NCI-H510A treated with DMSO at 0.1 percent for 48 hours (cell line): ENCODE data around the gene PIK3R6.
"Not testable (repeated sequence)": the region's sequence is repeated elsewhere in the genome, so short reads cannot be mapped to it uniquely, and the experiment has no call there.

Source experiments
- DNase-seq: peaks from one replicate; lab custom pipeline; 2025; lab: John Stamatoyannopoulos, UW

Gene PIK3R6

GRCh38 chr17:8825802-8826201, 41.7 kb downstream of the PIK3R6 start:
- DNase-seq: no peak

- DNase-seq: no peak
Observed at GRCh38 chr17:8823279-8823678, 44.2 kb downstream of the PIK3R6 start.

- no peak for DNase-seq
Observed at GRCh38 chr17:8822401-8823035, 45.0 kb downstream of the PIK3R6 start.

- DNase-seq: no peak
Observed at GRCh38 chr17:8821446-8822105, 45.9 kb downstream of the PIK3R6 start.

- no peak for DNase-seq
Observed at GRCh38 chr17:8820311-8821010, 47.0 kb downstream of the PIK3R6 start.

- DNase-seq: no peak
Observed at GRCh38 chr17:8818654-8819330, 48.7 kb downstream of the PIK3R6 start.

- no peak for DNase-seq
Observed at GRCh38 chr17:8818047-8818446, 49.4 kb downstream of the PIK3R6 start.

- no peak for DNase-seq
Observed at GRCh38 chr17:8806926-8807550, 60.4 kb downstream of the PIK3R6 start.

GRCh38 chr17:8806253-8806925, 61.1 kb downstream of the PIK3R6 start:
- DNase-seq: no peak

- DNase-seq: not testable (repeated sequence)
Observed at GRCh38 chr17:8805396-8805795, 62.1 kb downstream of the PIK3R6 start.

GRCh38 chr17:8803531-8804420, 63.7 kb downstream of the PIK3R6 start:
- no peak for DNase-seq

GRCh38 chr17:8801135-8801840, 66.2 kb downstream of the PIK3R6 start:
- DNase-seq: no peak

- no peak for DNase-seq
Observed at GRCh38 chr17:8800656-8801055, 66.8 kb downstream of the PIK3R6 start.

GRCh38 chr17:8799570-8800212, 67.8 kb downstream of the PIK3R6 start:
- no peak for DNase-seq

GRCh38 chr17:8798846-8799569, 68.5 kb downstream of the PIK3R6 start, which contains the start of gene MFSD6L:
Gene MFSD6L (minus strand): TSS chr17:8799365. CDS start chr17:8799120, 245 bp downstream.
- no peak for DNase-seq

- no peak for DNase-seq
Observed at GRCh38 chr17:8798176-8798845, 69.2 kb downstream of the PIK3R6 start.

GRCh38 chr17:8797621-8798175, 69.8 kb downstream of the PIK3R6 start:
- no peak for DNase-seq

GRCh38 chr17:8794636-8795035, 72.8 kb downstream of the PIK3R6 start:
- DNase-seq: no peak
